ENCODE measurements around the gene IPO8.

The IPO8 gene

GRCh38 chr12:30661210-30661609, 34.5 kb downstream of the IPO8 start:
- DNase-seq (ENCODE audit: low read depth): no peak
- no peak for TF ChIP-seq CTCF (IDR thresholded peaks at IDR 0.05; ENCODE audit: control insufficient read depth, insufficient read depth, low read depth, low read length, missing control alignments)

GRCh38 chr12:30652034-30652696, 43.5 kb downstream of the IPO8 start:
- no peak for DNase-seq (ENCODE audit: low read depth)
- no peak for TF ChIP-seq CTCF (IDR thresholded peaks at IDR 0.05; ENCODE audit: control insufficient read depth, insufficient read depth, low read depth, low read length, missing control alignments)
- H3K4me3 ChIP-seq (ENCODE audit: control insufficient read depth, low read depth, low read length): no peak overlapping the region

More at GRCh38 chr12:30661210-30661609, 34.5 kb downstream of the IPO8 start:
- H3K4me3 ChIP-seq (ENCODE audit: control insufficient read depth, low read depth, low read length): no peak overlapping the region

- DNase-seq (ENCODE audit: low read depth): no peak
- no peak overlapping the region for H3K4me3 ChIP-seq (ENCODE audit: control insufficient read depth, low read depth, low read length)
- no peak for TF ChIP-seq CTCF (IDR thresholded peaks at IDR 0.05; ENCODE audit: control insufficient read depth, insufficient read depth, low read depth, low read length, missing control alignments)
These were observed 48.8 kb downstream of the IPO8 start for GRCh38 chr12:30646821-30647220.

- no peak for TF ChIP-seq CTCF (IDR thresholded peaks at IDR 0.05; ENCODE audit: control insufficient read depth, insufficient read depth, low read depth, low read length, missing control alignments)
- H3K4me3 ChIP-seq (ENCODE audit: control insufficient read depth, low read depth, low read length): no peak overlapping the region
- no peak for DNase-seq (ENCODE audit: low read depth)
These were observed 52.3 kb downstream of the IPO8 start for GRCh38 chr12:30643366-30643765.

GRCh38 chr12:30640392-30640791, 55.3 kb downstream of the IPO8 start:
- DNase-seq (ENCODE audit: low read depth): no peak
- no peak for TF ChIP-seq CTCF (IDR thresholded peaks at IDR 0.05; ENCODE audit: control insufficient read depth, insufficient read depth, low read depth, low read length, missing control alignments)
- H3K4me3 ChIP-seq (ENCODE audit: control insufficient read depth, low read depth, low read length): no peak overlapping the region

- no peak for DNase-seq (ENCODE audit: low read depth)
- TF ChIP-seq CTCF (IDR thresholded peaks at IDR 0.05; ENCODE audit: control insufficient read depth, insufficient read depth, low read depth, low read length, missing control alignments): no peak
- no peak overlapping the region for H3K4me3 ChIP-seq (ENCODE audit: control insufficient read depth, low read depth, low read length)
These were observed 60.3 kb downstream of the IPO8 start for GRCh38 chr12:30635385-30635784.
